Measurements from ENCODE around the gene FAM13C.

GRCh38 chr10:59310324-59310914 lies 51.9 kb downstream of the FAM13C start:
- TF ChIP-seq, protein P1, sequence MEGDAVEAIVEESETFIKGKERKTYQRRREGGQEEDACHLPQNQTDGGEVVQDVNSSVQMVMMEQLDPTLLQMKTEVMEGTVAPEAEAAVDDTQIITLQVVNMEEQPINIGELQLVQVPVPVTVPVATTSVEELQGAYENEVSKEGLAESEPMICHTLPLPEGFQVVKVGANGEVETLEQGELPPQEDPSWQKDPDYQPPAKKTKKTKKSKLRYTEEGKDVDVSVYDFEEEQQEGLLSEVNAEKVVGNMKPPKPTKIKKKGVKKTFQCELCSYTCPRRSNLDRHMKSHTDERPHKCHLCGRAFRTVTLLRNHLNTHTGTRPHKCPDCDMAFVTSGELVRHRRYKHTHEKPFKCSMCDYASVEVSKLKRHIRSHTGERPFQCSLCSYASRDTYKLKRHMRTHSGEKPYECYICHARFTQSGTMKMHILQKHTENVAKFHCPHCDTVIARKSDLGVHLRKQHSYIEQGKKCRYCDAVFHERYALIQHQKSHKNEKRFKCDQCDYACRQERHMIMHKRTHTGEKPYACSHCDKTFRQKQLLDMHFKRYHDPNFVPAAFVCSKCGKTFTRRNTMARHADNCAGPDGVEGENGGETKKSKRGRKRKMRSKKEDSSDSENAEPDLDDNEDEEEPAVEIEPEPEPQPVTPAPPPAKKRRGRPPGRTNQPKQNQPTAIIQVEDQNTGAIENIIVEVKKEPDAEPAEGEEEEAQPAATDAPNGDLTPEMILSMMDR (IDR thresholded peaks at IDR 0.05; ENCODE audit: low read depth, low read length, poor library complexity, severe bottlenecking), result no peak
- TF ChIP-seq EZH2phosphoT487 (IDR thresholded peaks at IDR 0.05; ENCODE audit: borderline replicate concordance, low read length), result no peak

All from DOHH2 (cell line).